Adrenal gland (tissue), 5 donors: ENCODE measurements around the gene GRXCR2.

Experiments
- POLR2A ChIP-seq, 2 donors: fragments of 450-650 bp; IDR thresholded peaks; one replicate each; pipeline ENCODE4 v1.6.1; 2017; ENCODE audit warnings: antibody characterized with exemption in 2 of 2, mild to moderate bottlenecking in 2 of 2, moderate library complexity in 1 of 2
- TF ChIP-seq, protein P1 (sequence below), 6 experiments: fragments of 450-650 bp in 4 of 6; fragments of 200-600 bp in 2 of 6; sonication (generic) in 1 of 6; IDR thresholded peaks; 1 replicate in 5 of 6; 2 replicates in 1 of 6; pipeline versions ENCODE4 v1.5.1 to v1.8.0; 2016 to 2021; ENCODE audit warnings: antibody characterized with exemption in 6 of 6, mild to moderate bottlenecking in 2 of 6, moderate library complexity in 1 of 6
- donor health status: DM: no; HTN: no; CAD: no.

- TF ChIP-seq, protein P1, sequence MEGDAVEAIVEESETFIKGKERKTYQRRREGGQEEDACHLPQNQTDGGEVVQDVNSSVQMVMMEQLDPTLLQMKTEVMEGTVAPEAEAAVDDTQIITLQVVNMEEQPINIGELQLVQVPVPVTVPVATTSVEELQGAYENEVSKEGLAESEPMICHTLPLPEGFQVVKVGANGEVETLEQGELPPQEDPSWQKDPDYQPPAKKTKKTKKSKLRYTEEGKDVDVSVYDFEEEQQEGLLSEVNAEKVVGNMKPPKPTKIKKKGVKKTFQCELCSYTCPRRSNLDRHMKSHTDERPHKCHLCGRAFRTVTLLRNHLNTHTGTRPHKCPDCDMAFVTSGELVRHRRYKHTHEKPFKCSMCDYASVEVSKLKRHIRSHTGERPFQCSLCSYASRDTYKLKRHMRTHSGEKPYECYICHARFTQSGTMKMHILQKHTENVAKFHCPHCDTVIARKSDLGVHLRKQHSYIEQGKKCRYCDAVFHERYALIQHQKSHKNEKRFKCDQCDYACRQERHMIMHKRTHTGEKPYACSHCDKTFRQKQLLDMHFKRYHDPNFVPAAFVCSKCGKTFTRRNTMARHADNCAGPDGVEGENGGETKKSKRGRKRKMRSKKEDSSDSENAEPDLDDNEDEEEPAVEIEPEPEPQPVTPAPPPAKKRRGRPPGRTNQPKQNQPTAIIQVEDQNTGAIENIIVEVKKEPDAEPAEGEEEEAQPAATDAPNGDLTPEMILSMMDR (IDR thresholded peaks at IDR 0.05), result no peak
- TF ChIP-seq POLR2A (IDR thresholded peaks at IDR 0.05), result no peak
Measured at GRCh38 chr5:145829708-145830361, 43.0 kb downstream of the GRXCR2 start.
